Suppressor macrophage treated with lipopolysaccharide for 4 hours (primary cell): ENCODE measurements around the gene NUDT8.
"Not testable (repeated sequence)": the region's sequence is repeated elsewhere in the genome, so short reads cannot be mapped to it uniquely, and the experiment has no call there.

Experiments used
- DNase-seq: peaks from one replicate; pipeline ENCODE4 v3.0.0-alpha.2; 2020

NUDT8 gene

GRCh38 chr11:67610302-67610868 lies 19.4 kb downstream of the NUDT8 start:
- DNase-seq = no peak

DNA sequence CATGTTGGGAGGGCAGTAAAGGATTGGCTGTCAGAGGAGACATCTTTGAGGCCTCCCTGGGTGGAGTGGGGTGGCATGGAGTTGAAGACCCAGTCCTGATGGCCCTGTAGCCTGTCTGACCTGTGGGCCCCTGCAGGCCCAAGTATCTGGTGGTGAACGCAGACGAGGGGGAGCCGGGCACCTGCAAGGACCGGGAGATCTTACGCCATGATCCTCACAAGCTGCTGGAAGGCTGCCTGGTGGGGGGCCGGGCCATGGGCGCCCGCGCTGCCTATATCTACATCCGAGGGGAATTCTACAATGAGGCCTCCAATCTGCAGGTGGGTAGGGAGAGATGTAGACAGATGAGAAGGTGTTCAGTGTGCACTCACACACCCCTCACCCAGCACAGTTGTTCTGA lies 20.4 kb downstream of the NUDT8 start:
- DNase-seq = no peak

DNA sequence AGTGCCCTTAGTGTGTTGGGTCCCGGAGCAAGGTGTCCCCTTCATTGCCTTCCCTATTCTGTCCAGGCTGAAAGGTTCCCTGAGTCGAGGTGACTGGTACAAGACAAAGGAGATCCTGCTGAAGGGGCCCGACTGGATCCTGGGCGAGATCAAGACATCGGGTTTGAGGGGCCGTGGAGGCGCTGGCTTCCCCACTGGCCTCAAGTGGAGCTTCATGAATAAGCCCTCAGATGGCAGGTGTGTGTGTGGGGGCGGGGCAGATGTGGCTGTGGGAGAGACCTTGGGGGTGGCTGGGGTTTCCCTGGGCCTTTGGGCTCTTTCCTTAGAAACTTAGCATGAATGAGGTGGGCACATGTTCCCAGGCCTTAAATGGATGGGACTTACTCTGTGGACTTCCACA lies 21.3 kb downstream of the NUDT8 start:
- no peak for DNase-seq

DNA sequence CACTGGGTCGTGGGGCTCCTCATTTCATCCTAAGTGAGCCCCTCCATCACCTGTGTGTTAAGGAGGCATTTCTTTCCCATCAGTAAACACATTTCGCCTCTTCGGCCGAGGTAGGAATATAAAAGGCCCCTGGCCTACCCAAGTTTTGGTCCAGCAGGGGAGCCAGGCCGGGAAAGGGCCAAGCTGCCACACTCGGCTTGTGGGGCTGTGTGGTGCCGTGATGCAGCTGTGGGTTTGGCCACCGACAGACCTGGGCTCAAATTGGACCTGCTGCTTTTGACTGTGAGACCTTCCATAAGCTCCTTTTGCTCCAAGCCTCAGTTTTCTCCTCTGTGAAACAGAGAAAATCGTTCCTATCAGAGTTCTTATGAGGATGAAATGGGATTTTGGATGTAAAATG lies 22.2 kb downstream of the NUDT8 start:
- DNase-seq = no peak

DNA sequence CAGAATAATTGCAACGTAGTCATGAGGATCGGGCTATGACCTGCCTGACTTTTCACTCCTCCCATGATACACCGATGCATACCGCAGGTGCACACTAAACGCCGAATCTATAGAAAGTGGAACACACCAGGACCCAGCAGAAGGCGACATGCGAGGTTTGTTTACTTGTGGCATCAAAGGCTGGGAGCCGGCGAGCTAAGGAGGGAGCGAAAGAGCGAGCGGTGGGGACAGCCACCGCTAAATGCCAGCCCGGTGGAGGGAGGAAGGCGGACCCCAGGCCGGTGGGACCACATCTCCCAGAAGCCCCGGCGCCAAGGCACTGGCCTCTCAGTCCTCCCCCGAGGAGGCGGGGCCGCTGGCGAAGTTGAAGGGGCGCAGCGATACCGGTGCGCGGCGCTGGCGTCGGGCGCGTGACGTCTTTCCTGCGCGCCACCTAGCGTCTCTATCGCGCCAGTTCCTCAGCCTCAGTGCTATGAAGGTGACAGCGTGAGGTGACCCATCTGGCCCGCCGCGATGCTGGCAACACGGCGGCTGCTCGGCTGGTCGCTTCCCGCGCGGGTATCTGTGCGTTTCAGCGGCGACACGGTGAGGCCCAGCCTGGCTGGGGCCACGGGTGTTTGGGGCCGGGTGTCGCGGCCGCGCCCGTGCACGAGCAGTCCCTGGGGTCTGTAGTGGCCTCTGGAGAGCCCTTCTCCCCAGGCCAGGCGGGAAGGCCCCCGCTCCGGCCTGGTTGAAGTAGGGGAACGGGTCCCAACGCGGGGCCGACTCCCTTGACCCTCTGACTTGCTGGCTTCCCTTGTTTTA lies 23.0 kb downstream of the NUDT8 start, which contains the start of gene NDUFV1:
Gene NDUFV1 (plus strand): TSS at position 445 of the 804 bp plus-strand sequence. CDS start 69 bp downstream, at position 514.
- DNase-seq = peak; percentile 96

GRCh38 chr11:67606093-67606491 lies 23.6 kb downstream of the NUDT8 start:
- DNase-seq = no peak

DNA sequence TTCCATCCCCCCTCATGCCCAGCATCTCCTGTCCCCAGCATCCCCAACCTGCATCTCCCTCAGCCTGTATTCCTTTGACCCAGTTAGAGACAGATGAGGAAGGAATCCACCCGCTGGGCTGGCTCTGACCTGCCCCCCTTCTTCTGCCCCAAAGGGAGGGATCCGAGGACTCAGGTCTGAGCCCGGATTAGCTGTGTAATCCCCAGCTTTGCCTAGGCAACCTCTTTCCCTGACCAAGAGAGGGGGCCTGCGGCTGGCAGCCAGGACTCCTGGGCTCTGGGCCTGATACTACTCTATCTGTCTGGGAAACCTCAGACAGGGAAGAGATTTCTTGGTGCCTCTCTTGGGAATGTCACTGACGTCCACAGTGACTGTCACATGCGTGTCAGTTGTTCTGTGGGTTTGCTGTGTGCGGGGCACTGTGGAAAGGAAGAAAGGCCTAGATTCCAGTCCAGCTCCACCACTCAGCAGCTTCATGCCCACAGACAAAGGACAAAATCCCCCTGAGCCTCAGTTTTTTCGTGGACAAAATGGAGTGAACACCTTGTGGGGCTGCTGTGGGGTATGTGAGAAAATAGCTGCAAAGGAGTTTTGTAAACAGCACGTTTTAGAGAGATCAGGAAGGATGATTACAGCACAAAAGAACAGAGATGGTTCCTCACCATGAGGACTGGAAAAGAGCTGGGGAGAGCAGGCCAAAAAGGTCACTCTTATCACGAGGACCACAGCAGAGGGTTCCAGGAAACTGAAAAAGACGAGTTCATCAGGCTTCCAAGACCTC lies 24.3 kb downstream of the NUDT8 start:
- no peak for DNase-seq

GRCh38 chr11:67604815-67605214 lies 24.9 kb downstream of the NUDT8 start:
- DNase-seq = no peak

- DNase-seq = not testable (repeated sequence)
Observed at GRCh38 chr11:67604119-67604518, 25.6 kb downstream of the NUDT8 start.

DNA sequence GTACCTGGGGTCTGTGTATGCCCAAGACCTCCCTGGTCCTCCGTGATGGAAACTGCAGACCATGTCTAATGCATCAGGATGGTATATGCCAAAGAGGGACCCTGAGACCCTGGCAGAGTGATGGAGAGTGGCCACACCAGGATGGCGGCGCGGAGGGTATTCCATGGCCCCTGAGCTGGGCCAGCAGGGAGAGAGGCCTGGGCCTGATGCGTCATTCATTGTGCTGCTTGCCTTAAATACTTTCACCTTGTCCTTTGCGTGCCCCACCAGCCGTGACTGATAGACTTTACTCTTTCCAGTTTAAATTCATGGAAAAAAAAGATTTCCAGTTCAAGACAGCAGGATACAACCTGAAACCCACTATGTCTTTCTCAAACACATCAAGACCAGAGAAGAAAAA lies 28.6 kb downstream of the NUDT8 start:
- DNase-seq = no peak

DNA sequence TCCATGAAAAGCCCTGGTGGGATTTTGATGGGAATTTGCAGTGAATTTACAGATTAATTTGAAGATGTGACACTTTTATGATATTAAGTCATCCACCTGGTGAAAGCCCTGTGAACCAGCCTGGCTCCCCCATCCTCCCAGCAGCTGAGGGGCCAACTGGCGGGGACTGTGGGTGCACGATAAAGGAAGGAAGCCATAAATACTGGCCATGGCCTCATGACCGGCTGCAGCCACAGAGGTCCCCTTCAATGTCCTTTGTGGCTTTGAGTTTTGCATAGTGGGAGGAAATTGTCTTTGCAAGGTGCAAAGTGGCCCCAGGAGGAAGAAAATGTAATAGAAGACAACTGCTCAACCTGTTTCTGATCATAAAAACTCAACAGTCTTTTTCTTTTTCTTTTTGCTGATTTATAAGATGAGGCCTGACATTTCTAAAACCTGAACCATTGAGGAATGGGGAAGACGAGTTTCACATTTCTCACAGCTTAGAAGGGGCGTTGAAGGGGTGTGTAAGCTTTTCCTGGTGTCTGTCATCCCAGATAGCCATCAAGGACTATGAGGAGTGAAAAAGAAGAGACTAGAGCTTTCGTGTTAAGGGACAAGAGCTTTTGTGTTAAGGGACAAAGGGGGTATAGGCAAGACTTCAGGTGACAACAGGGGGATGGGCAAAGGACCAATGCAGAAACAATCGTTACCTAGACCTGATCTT lies 29.3 kb downstream of the NUDT8 start:
- no peak for DNase-seq

- DNase-seq = no peak
Observed at GRCh38 chr11:67599149-67599548, 30.6 kb downstream of the NUDT8 start.

- DNase-seq = not testable (repeated sequence)
Observed at GRCh38 chr11:67597963-67598362, 31.8 kb downstream of the NUDT8 start.

DNA sequence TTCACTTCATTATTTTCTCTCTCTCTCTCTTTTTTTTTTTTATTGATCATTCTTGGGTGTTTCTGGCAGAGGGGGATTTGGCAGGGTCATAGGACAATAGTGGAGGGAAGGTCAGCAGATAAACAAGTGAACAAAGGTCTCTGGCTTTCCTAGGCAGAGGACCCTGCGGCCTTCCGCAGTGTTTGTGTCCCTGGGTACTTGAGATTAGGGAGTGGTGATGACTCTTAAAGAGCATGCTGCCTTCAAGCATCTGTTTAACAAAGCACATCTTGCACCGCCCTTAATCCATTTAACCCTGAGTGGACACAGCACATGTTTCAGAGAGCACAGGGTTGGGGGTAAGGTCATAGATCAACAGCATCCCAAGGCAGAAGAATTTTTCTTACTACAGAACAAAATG lies 32.3 kb downstream of the NUDT8 start:
- not testable (repeated sequence) for DNase-seq

- no peak for DNase-seq
Observed at GRCh38 chr11:67596753-67597300, 32.9 kb downstream of the NUDT8 start.

DNA sequence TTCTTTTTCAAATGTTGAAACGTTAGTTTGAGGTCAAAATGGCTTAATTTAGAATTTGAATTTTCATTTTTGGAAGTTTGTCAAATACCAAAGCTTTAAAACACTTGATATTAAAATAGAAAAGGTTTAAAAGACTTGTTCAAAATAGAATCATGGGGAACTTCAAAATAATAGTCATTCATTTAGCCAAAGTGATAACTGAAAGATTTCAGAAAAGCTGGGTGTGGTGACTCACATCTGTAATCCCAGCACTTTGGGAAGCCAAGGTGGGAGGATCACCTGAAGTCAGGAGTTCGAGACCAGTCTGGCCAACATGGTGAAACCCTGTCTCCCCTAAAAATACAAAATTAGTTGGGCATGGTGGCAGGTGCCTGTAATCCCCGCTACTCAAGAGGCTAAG lies 35.3 kb downstream of the NUDT8 start:
- DNase-seq = no peak

DNA sequence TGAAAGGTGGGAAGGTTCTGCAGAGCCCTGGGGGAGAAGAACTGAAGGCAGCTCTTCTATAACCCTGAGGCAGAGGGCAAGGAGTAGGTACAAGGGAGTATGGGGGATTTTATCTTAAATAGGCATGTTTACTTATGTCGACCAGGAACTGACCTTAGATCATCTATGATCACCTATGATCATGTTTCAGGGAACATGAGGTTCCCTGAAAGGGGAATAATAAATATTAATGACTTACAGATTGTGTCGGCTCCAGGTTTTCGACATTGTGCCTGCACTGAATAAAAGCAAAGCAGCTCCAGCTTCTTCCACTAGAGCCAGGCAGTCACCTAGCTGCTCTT lies 36.2 kb downstream of the NUDT8 start:
- no peak for DNase-seq

- no peak for DNase-seq
Observed at GRCh38 chr11:67592880-67593564, 36.7 kb downstream of the NUDT8 start.

GRCh38 chr11:67588899-67589415 lies 40.8 kb downstream of the NUDT8 start:
- DNase-seq = not testable (repeated sequence)

- no peak for DNase-seq
Observed at GRCh38 chr11:67588136-67588503, 41.6 kb downstream of the NUDT8 start.

DNA sequence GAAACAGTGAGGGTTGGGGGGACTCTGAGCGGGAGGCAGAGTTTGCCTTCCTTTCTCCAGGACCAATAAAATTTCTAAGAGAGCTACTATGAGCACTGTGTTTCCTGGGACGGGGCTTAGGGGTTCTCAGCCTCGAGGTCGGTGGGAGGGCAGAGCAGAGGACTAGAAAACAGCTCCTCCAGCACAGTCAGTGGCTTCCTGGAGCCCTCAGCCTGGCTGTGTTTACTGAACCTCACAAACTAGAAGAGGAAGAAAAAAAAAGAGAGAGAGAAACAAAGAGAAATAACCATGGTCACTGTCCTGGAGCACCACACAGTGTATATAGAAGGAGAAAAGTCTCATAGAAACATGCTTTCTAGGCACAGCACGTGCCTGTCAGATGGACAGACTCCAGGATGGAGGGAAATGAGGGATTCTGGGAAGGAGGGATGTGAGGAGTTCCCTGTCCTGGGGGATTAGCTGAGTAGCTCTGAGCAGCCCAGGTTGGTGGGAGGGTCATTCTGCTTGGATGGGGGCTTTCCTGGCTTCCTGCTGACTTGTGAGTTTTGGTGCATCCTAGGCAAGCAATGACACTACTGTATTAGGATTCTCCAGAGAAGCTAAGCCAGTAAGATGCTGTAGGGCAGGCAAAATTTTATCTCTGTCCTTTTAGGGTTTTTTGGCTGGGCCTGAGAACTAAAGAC lies 43.0 kb downstream of the NUDT8 start:
- DNase-seq = no peak

DNA sequence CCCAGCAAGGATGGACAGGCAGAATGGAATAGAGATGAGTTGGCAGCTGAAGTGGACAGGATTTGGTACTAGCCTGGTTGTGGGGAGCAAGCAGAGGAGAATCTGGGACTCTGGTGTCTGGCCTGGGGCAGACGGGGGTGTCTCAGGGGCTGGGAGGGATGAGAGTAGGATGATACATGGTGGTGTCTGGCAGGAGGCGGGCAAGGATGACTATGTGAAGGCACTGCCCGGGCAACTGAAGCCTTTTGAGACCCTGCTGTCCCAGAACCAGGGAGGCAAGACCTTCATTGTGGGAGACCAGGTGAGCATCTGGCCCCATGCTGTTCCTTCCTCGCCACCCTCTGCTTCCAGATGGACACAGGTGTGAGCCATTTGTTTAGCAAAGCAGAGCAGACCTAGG lies 43.8 kb downstream of the NUDT8 start:
- DNase-seq = no peak
